NCI-H1930 (cell line): Measurements from ENCODE around the gene IGFN1.

Experiments used
- DNase-seq, 2 experiments: peaks; one replicate each; lab custom pipeline; 2025; lab: John Stamatoyannopoulos, UW

The IGFN1 gene

DNA sequence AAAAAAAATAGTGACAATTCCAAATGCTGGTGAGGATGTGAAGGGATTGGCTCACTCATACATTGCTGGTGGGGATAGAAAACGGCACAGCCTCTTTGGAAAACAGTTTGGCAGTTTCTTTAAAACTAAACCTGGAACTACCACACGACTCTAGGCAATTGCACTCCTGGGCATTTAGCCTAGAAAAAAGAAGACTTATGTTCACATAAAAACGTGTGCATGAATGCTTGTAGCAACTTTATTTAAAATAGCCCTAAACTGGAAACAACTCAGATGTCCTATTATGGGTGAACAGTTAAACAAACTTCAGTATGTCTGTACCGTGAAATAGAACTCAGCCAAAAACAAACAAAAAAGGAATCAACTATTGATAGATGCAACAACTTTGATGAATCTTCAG lies 26.9 kb upstream of the IGFN1 start:
- no peak for DNase-seq

DNA sequence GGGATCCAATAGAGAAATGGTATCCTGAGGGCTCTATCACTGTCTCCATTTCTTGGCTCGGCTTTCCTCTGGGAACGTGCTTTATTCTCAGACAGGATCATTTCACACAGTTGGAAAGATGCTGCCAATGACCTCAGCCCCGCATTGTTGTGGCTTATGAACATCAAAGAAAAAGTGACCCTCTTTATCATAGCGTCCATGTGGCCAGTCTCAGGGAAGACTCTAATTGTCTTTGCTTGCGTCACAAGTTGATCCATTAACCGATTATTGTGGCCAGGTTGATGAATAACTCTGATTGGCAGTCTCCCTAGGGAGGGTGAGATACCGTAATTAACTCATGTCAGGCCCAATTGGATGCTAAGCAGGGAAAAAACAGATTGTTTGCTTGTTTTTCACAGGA lies 26.0 kb upstream of the IGFN1 start:
- DNase-seq, result peak; percentile 46 to 51

DNA sequence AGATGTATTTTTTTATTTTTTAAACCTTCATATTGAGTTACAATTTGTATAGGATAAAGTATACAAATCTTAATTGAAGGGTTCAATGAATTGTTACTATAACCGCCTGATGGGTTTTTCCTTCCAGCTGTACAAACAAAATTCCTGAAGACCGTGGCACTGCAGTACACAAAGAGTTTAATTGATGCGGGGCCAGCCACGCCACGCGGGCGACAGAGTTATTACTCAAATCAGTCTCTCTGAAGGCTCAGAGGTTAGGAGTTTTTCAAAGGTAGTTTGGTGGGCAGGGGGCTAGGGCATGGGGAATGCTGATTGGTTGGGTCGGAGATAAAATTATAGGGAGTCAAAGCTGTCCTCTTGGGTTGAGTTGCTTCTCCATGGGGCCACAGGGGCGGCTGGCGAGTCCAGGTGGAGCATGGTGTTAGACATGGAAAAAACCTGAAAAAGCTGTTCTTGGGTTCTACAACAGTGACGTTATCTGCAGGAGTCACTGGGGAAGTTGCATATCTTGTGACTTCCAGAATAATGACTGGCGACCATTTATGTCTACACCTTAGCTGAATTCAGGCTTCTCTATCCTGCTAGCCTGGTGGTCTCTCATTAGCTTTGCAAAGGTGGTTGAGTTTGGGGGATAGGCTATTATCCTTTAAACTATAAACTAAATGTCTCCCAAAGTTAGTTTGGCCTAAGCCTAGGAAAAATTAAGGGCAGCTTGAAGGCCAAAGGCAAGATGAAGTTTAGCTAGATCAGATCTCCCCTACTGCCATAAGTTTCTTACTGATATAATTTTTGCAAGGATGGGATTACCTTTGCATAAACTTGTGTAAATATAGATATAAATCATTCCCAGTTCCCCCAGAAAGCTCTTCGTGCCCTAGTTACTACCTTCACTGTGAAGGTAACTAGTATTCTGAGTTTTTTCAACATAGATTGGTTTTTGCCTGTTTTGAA lies 23.3 kb upstream of the IGFN1 start:
- DNase-seq, result peak in 1 of 2 experiments; percentile 21

DNA sequence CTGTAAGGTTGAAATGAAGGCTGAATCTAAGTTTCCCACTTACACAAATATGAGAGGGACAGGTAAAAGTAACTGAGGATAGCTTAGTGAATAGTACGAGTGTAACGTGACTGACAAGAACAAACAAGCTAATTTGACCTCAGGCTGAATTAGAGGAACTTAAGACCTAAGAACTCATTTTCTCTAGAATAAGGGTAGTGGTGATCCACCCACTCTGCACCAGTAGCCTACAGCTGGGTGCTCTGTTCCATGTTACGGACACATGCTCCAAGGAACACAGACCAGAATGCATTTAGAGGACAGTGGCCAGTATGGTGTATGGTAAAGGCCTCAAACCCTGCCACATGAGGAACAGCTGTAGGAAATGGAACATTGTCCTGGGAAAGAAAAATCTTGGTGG lies 21.4 kb upstream of the IGFN1 start:
- DNase-seq, result no peak

GRCh38 chr1:201169971-201170532 lies 20.6 kb upstream of the IGFN1 start:
- DNase-seq, result no peak

DNA sequence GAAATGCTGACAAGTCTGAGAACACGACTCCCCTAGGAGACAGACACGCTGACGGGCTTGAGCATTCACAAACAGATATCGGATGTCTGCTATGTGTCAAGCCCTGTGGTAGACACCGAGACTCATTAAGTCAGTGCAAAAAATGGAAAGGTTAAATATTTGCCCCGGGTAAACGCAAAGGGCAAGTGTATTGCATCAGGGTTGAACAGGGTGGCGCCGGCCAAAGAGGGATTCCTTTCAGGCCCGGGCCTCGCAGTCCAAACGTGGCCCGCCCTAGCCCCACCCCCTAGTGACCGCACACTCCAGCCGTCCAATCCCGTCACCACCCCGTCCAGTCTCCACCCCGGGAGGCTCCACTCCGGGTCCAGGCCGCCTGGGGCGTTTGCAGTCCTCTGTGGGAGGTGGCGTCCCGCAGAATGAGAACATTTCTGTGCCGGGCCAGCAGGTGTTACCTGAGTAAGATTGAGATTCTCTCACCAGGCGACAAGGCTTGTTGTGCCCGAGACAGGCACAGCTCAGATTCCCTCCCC lies 20.0 kb upstream of the IGFN1 start:
- DNase-seq, result peak; percentile 87 to 88

- peak; percentile 73 for DNase-seq
Observed at GRCh38 chr1:201171063-201172036, 19.3 kb upstream of the IGFN1 start.

GRCh38 chr1:201172326-201172725 lies 18.3 kb upstream of the IGFN1 start:
- DNase-seq, result no peak

DNA sequence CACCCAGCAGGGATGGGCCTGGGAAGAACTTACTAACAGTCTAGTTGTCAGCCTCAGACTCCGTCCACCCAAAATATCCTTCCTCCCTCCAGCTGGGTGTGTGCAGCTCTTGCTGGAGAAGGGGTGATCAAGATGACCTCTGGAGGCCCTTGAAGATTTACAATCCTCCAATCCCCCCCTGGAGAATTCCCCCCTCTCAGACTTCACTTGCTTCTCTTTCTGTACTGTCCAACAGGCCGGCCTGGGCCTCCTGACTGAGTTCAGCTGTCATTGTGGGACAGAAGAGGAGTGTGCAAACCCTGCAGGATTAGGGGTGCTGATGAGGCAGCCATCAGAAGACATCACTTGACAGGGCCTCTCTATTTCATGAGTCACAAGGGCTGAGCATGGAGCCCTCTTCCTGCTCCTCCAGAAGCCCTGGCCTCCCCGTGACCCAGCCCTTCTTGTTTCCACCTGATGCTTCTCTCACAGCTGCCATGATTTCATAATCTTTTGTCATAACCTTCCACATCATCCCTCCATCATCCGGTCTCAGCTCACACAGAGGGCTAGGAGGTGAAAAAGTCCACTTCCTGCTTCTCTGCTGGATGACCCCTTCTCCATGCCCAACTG lies 17.5 kb upstream of the IGFN1 start:
- no peak for DNase-seq

DNA sequence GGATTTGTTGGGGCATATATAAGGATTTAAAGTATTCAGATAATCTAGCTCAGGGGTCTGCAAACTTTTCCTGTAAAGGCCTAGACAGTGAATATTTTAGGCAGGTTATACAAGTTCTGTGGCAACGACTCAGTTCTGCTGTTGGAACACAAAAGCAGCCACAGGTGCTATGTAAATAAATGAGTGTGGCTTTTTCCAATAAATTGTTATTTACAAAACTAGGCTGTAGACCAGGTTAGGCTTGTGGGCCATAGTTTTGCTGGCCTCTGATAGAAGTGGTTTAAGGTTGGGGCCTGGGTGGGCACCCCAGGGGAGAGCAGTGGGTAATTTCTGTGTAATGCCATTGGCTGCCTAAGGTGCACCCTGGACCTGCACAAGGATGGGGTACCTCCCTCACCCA lies 16.9 kb upstream of the IGFN1 start:
- no peak for DNase-seq

GRCh38 chr1:201175820-201176500 lies 14.7 kb upstream of the IGFN1 start:
- DNase-seq, result no peak

GRCh38 chr1:201176940-201177339 lies 13.7 kb upstream of the IGFN1 start:
- no peak for DNase-seq

DNA sequence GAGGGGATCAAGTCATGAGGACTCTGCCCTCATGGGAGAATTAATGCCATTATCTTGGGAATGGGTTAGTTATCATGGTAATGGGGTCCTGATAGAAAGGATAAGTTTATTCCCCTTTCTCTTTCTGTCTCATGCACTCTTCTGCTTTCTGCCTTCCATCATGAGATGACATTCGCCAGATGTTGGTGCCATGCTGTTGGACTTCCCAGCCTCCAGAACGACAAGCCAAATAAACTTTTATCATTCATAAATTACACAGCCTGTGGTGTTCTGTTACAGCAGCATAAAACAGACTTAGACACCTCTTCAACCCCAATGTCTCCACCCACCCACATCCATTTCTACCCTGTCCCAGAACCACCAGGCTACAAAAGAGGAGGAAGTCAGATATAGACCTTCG lies 11.9 kb upstream of the IGFN1 start:
- no peak for DNase-seq

DNA sequence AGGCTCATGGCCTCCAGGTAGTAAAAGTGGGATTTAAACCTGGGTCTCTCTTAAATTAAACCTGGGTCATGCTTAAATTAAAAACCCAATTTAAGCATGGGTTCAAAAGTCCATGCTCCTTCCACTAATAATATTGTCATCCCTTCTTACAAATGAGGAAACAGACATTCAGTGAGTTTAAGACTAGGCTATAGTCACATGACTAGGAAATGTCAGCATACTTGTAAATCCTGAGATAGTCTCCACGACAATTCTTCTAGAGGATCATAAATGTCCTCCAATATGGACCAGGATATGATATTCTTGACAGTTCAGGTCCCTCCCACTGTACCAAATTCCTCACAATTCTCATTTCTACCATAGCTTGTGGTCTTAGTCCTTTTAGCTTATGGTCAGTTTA lies 10.5 kb upstream of the IGFN1 start:
- DNase-seq, result no peak

- DNase-seq, result no peak
Observed at GRCh38 chr1:201180901-201181300, 9.7 kb upstream of the IGFN1 start.

GRCh38 chr1:201181323-201181722 lies 9.3 kb upstream of the IGFN1 start:
- DNase-seq, result no peak

DNA sequence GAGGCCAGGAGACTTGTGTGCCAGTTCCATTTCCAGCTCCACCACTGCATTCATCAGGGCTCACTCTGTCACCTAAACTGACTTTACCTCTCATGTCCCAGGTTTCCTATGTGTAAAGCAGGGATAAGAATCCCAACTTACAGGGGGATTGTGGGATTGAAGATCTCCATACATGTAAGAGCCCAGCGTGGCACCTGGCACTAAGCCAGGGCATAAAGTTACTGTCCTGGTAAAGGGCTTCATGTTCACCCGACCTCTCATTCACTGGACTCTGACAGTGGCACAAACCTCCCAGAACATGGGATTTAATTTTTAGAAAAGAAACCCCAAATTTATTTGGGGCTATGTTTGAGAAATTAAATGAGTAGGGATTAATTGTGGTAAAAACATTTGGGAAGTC lies 8.9 kb upstream of the IGFN1 start:
- no peak for DNase-seq

DNA sequence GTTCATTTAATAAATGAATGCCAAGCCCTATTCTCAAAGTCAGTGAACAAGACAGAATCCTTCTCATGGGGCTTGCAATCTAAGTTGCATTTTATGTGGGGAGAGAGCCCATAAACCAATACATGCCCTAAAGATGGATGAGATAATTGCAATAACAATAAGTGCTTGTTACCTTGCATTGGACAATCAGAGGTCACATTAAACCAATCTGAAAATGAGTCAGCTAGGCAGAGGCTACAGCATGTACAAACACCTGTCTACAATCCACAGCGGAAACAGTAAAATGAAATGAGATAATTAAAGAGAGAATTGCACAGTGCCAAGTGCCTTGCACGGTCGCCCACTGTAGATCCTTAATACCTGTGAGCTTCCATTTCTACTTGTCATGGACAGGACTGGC lies 7.4 kb upstream of the IGFN1 start:
- no peak for DNase-seq

DNA sequence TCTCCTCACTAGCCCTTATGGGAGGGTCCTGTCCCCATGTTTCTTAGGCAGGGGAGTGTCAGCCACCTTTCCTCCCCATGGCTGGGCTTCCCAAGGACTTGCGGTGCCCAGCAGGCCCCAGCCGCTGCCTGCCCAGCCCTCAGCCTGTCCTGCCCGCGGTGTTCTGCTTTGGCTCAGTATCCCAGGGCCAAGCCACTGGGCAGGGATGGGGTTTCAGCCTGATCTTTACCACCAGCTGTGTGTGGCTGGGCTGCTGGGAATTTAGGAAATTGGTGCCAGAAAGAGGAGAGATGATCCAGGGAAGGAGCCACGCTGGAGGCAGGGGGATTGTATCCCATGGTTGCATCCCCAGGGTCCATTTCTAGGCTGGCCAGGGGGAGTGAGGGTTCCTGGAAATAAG lies 6.9 kb upstream of the IGFN1 start:
- no peak for DNase-seq

- peak in 1 of 2 experiments; percentile 12 for DNase-seq
Observed at GRCh38 chr1:201184307-201185122, 6.1 kb upstream of the IGFN1 start.
